CD4-positive, alpha-beta T cell treated with Interleukin-15 for 1 hour (primary cell): Measurements from ENCODE around the gene HIF1A.
"Not testable (repeated sequence)": the region's sequence is repeated elsewhere in the genome, so short reads cannot be mapped to it uniquely, and the experiment has no call there.

Experiments used
- DNase-seq: peaks from one replicate; pipeline ENCODE4 v3.0.0-alpha.2; 2020

Gene HIF1A

GRCh38 chr14:61675291-61675690 is 20.0 kb upstream of the HIF1A start:
- DNase-seq, result no peak

GRCh38 chr14:61677479-61677878 is 17.8 kb upstream of the HIF1A start:
- no peak for DNase-seq

- DNase-seq, result no peak
These were observed 16.3 kb upstream of the HIF1A start for GRCh38 chr14:61678975-61679374.

GRCh38 chr14:61681413-61681812 is 13.9 kb upstream of the HIF1A start:
- no peak for DNase-seq

- DNase-seq, result no peak
These were observed 12.2 kb upstream of the HIF1A start for GRCh38 chr14:61683108-61683507.

GRCh38 chr14:61690039-61690438 is 5.3 kb upstream of the HIF1A start:
- no peak for DNase-seq

- no peak for DNase-seq
These were observed 4.3 kb upstream of the HIF1A start for GRCh38 chr14:61690982-61691381.

GRCh38 chr14:61691495-61691894 is 3.8 kb upstream of the HIF1A start:
- DNase-seq, result no peak

- DNase-seq, result no peak
These were observed 1.3 kb upstream of the HIF1A start for GRCh38 chr14:61694039-61694438.

- DNase-seq, result peak; percentile 44
These were observed 598 bp downstream of the HIF1A start for GRCh38 chr14:61695695-61696527.

GRCh38 chr14:61696753-61697318 is 1.5 kb downstream of the HIF1A start:
- DNase-seq, result no peak

GRCh38 chr14:61698206-61698980 is 3.1 kb downstream of the HIF1A start:
- no peak for DNase-seq

- DNase-seq, result no peak
These were observed 3.7 kb downstream of the HIF1A start for GRCh38 chr14:61699027-61699426.

GRCh38 chr14:61700104-61700886 is 5.0 kb downstream of the HIF1A start:
- DNase-seq, result no peak

GRCh38 chr14:61701946-61702345 is 6.6 kb downstream of the HIF1A start:
- DNase-seq, result no peak

- no peak for DNase-seq
These were observed 8.2 kb downstream of the HIF1A start for GRCh38 chr14:61703342-61704129.

GRCh38 chr14:61704554-61704953 is 9.2 kb downstream of the HIF1A start:
- no peak for DNase-seq

GRCh38 chr14:61705017-61705416 is 9.7 kb downstream of the HIF1A start:
- no peak for DNase-seq

- no peak for DNase-seq
These were observed 10.9 kb downstream of the HIF1A start for GRCh38 chr14:61706096-61706690.

GRCh38 chr14:61707774-61708173 is 12.5 kb downstream of the HIF1A start:
- not testable (repeated sequence) for DNase-seq

- DNase-seq, result not testable (repeated sequence)
These were observed 13.4 kb downstream of the HIF1A start for GRCh38 chr14:61708693-61709092.
